HG03108 (cell line): ENCODE measurements around the gene POU2AF3.

Source experiments
- ATAC-seq: cut with Tn5 transposase; IDR thresholded peaks from one replicate; pipeline ENCODE4 v1.9.1; 2021; ENCODE audit warnings: moderate library complexity; ENCODE audit not compliant: unreplicated experiment

The POU2AF3 gene

GRCh38 chr11:111325259-111325658, 26.9 kb downstream of the POU2AF3 start:
- no peak for ATAC-seq

- ATAC-seq: no peak
Measured at GRCh38 chr11:111326824-111327223, 28.5 kb downstream of the POU2AF3 start.

- ATAC-seq: no peak
Measured at GRCh38 chr11:111327908-111328624, 29.7 kb downstream of the POU2AF3 start.

- ATAC-seq: no peak
Measured at GRCh38 chr11:111329306-111330204, 31.2 kb downstream of the POU2AF3 start.

DNA sequence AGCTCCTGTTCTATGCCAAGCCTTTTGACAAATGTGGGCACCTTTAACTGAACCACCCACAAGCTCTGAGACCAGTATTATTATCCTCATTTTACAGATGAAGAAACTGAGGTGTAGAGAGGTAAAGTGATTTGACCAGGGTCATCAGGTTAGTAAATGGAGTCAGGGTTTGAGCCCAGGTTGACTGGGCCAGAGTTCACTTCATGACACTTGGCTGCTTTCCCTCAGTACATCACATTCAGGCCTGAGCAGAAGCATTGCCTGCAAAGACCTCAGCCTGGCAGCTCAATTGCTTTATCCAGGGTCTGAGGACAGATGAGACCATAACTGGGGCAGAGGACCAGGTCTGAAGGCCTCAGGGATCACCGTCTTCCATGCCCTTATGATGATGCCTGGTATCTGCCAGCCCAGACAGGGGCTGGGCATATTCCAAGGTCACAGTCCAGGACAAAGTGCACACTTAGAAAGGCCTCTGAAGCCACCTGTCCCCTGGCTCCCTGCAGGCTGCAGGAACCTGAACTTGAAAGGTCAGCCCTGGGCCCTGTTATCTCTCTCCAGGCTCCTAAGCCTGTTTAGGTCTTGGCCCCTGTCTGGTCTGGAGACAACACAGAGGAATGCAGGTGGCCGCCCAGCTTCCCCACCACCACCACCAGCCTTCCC, 32.0 kb downstream of the POU2AF3 start:
- ATAC-seq: no peak

DNA sequence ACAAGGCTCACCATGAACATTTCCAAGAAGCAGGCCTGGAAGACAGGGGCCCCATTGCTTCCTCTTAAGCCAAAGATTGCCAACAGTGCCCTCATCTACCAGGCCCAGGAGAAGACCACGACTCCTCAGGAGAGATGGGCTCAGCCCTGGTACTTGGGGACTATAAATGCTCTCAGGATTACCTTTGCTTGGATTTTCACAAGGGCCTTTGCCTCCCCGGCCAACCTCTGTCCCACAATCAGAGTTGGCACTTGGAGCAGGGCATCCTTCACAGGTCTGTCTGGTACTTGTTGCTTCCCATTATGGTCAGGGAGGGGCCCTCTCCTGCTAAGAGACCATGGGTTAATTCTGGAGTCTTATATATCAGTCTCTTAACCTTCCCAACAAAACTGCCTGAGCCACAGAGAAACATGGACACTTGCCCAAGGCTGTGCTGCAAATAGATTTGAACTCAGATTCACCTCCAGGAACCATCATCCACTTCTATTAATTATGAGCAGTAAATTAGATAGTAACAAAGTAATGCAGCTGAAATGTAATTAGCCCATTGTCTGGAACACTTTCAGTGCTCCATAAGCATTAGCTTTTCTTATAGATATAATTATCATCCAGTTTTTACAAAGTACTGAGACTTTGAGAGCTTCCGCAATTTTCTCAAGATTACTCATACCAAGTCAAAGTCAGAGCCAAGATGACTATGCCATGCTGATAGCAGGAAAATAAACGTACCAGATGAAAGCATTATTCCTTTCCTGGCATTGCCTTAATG, 33.5 kb downstream of the POU2AF3 start:
- ATAC-seq: no peak

DNA sequence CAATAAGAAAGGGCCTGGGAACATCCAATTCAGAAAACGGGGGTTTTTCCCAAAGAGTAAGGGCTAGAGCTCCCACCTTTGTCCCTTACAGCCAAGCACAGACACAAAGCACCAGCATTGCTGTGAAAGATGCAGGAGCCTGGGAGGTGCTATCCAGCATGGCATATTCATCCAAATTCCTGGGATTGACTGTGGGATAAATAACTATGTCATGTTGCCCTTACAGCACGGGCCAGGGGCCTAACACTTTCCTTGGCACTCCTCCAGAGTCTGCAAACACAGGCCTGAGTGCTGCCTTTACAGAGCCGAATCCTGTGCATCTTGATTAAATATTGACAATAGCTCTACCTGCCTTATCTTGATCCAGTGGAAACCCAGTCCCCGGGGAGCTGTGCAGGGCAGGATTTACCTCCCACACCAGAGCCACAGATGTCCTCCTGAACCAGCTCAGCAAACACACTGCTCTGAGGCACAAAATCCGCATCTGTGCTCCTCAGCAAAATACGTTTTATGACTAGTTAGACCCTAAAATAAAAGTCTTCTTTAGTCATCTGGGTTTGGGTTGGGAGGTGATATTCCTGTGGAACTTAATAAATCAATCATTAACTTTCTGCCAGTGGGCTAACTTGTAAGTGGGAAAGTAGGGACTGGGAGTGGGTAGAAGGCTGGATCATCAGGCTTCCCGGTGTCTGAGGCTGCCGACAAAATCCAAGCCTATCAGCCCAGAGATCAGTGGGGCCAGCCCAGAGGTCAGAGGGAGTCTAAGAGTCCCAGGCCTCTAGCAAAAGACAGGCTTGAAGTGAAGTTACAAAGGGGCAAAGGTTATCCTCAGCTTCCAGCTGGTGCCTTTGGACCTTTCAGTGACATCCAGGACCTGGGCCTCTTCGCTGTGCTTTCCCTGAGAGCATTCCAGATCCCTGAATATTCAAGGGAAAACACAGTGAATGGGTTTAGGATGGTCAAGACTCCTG, 36.5 kb downstream of the POU2AF3 start:
- no peak for ATAC-seq

GRCh38 chr11:111335549-111335948, 37.2 kb downstream of the POU2AF3 start:
- ATAC-seq: no peak

- no peak for ATAC-seq
Measured at GRCh38 chr11:111336062-111336461, 37.7 kb downstream of the POU2AF3 start.

DNA sequence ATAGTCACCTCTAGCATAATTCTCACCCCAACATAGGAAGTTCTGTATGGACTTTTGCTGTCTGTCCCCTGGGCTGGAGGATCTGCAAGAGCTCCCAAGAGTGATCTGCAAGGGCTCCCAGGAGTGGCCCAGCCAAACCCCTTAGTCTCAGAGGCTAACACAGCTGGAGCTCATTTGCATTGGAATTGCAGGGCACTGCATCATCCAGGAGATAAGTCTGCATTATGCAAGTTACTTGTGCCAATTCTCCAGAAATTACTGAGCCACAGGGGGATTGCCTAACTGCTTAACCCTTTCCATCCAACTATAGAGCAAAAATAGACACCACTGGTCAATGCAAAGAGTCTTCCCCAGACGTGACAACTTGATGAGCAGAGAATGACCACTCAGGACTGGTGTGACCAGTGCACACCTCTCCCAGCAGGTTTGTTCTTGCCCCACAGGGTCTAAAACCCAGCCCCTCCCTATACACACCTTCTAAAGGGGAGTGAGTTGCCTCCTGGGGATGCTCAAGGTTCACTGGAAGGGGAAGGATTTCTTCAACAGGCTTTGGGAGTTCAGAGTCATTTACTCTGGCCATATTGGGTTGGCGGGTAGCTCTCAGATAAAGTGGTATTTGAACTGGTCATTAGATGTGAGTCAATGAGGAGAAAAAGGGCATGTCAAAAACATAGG, 38.4 kb downstream of the POU2AF3 start:
- ATAC-seq: no peak

DNA sequence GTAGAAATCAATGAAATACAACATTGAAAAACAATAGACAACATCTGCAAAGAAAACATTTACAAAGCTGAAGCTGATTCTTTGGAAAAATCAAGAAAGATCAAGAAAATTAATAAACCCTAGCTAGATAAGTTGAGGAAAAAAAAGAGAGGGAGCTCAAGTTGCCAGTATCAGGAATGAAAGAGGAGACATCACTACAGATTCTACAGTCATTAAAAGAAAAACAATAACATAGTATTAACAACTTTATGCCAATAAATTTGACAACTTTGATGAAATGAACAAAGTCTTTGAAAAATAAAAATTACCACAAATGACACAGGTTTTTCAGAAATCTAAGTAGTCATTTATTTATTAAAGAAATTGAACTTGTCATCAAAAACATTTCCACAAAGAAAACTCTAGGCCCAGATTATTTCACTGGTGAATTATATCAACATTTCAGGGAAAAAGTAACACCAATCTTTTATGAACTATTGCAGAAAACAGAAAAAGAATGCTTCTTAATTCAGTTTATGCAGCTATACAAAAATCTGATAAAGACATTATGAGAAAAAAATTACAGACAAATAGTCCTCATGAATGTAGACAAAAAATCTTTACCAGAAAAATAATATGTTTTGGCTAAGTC, 41.5 kb downstream of the POU2AF3 start:
- ATAC-seq: no peak

- ATAC-seq: no peak
Measured at GRCh38 chr11:111342329-111342728, 44.0 kb downstream of the POU2AF3 start.

DNA sequence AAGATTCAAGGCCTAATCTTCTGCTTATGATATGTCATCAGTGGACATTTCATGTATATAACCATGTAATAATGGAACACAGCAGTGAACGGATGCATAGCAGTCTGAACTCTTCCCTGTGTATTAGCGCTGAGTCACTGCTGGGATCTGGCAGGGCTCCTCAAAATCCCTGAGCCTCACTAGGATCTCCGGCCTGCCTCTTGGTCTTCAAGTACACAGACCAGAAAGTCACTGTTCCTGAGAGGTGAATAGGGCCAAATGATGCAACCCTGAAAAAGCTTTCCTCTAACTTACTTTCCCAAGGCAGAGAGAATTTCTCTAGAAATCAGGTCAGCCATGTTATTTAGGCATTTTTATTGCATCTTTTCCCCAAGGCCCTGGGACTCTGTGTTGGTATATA, 45.7 kb downstream of the POU2AF3 start:
- no peak for ATAC-seq

DNA sequence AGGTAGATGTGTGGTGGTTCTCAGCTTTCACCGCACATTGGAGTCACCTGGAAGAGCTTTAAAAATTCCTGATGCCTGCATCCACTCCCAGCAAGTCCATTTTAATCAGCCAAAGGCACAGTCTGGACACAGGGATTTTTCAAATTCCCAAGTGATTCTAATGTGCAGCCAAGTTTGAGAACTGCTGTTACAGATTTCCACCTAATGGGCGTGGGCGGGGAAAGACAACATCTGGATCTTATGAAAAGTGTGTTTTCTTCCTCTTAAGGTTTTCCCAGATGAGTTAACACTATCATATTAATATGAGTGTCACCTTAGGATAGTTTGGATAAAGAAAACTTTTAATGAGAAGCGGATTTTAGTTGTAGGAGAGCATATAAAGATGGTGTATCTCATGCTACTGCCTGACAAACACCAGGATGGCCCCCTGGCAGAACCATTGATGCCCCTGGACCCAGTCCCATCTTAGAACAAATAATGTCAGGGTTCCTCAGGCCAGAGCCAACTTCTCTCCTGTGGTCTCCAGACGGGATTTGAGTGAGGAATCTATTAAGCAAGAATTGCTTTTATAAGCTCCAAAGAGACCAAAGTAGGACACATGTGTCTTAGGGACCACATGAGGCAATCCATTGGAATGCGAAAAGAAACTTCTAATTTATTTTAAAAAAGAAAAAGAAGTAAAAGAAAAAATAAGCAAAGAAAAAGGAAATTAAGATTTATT, 48.8 kb downstream of the POU2AF3 start:
- ATAC-seq: no peak

- no peak for ATAC-seq
Measured at GRCh38 chr11:111347723-111348115, 49.4 kb downstream of the POU2AF3 start.

DNA sequence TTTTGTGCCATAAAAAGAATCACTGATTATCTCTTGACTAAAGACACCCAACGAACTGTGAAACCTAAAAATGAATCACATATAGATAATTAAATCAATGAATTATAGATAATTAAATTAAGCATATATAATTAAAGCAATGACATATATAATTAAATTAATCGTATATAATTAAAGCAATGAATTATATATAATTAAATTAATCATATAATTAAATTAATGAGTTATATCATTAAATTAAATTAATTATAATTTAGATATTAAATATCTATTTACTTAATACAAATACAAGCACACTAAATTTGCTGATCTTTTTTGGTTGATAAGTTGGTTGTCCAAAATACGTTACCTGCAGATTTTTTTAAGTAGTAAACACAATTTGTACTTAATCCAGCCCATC, 49.8 kb downstream of the POU2AF3 start:
- ATAC-seq: no peak

DNA sequence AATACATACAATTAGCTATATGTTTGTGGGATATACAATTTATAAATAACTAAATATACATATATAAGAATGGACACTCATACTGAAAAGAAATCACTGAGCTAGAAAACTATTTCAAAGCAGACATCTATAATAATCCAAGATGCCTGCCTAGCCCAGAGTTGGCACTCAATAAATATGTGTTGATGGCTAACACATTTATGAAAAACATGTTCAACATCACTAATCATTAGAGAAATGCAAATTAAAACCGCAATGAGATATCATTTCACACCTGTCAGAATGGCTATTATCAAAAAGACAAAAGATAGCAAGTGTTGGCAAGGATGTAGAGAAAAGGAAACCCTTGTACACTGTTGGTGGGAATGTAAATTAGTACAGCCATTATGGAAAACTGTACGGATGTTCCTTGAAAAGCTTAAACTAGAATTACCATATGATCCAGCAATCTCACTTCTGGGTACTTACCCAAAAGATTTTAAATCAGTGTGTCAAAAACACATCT, 50.9 kb downstream of the POU2AF3 start:
- ATAC-seq: no peak

DNA sequence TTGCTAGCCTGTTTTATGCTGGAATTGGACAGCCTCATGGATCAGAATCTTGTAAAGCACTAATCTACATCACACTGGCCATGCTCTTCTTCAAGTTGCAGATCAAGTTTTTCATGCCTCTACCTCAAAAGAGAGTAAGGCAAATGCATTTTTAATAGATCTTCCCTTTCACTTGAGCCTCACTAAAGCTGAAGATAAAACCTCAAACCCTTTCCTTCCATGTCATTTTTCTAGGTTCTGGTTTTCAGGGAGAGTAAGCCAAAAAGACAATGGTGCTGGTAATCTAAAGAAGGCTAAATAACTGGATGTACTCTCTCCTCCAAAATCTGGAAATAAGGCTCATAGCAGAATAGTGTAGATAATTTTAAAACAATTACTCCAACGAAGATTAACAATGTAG, 52.5 kb downstream of the POU2AF3 start:
- ATAC-seq: no peak
